SK-N-SH (cell line): Measurements from ENCODE around the gene GJB3.

Experiments used
- CTCF ChIP-seq: fragments of 200-600 bp; sonication (generic); IDR thresholded peaks from 2 replicates; pipeline ENCODE4 v1.6.1; 2017; ENCODE audit warnings: antibody characterized with exemption, mild to moderate bottlenecking, moderate library complexity
- EP300 ChIP-seq, 2 experiments: IDR thresholded peaks; 2 replicates each; pipeline versions ENCODE4 v1.4.0 to v1.6.1; 2012; ENCODE audit warnings: borderline replicate concordance in 1 of 2, low read depth in 1 of 2, low read length in 1 of 2
- EZH2phosphoT487 ChIP-seq: fragments of 200-600 bp; sonication (generic); IDR thresholded peaks from 2 replicates; pipeline ENCODE4 v1.6.1; 2017; ENCODE audit warnings: low read depth, mixed run types, mild to moderate bottlenecking, antibody characterized with exemption, moderate library complexity, borderline replicate concordance
- PBX3 ChIP-seq: IDR thresholded peaks from 2 replicates; pipeline ENCODE4; 2012
- SIN3A ChIP-seq: IDR thresholded peaks from 2 replicates; pipeline ENCODE4 v1.6.1; 2012; ENCODE audit warnings: low read depth, mild to moderate bottlenecking, low read length, moderate library complexity, borderline replicate concordance
- TEAD4 ChIP-seq: IDR thresholded peaks from 2 replicates; pipeline ENCODE4 v1.4.0; 2012; ENCODE audit warnings: mild to moderate bottlenecking, borderline replicate concordance; ENCODE audit not compliant: insufficient read depth
- USF1 ChIP-seq: IDR thresholded peaks from 2 replicates; pipeline ENCODE4 v1.4.0; 2012; ENCODE audit warnings: low read depth, borderline replicate concordance

GRCh38 chr1:34816778-34817177, 35.8 kb downstream of the GJB3 start:
- TF ChIP-seq SIN3A (no peak), PBX3 (no peak), EZH2phosphoT487 (no peak), EP300 (IDR thresholded peaks at IDR 0.05; ENCODE audit: borderline replicate concordance in 1 of 2, low read depth in 1 of 2, low read length in 1 of 2) (no peak), CTCF (no peak), TEAD4 (no peak), USF1 (no peak)
